GM20000 (cell line): Measurements from ENCODE around the gene ACTN3.

Source experiments
- DNase-seq: peaks from one replicate; pipeline ENCODE4 v3.0.0; 2012; ENCODE audit warnings: low spot score
- TF ChIP-seq, protein P1 (sequence below): IDR thresholded peaks from 2 replicates; pipeline ENCODE4 v1.5.1; 2012; ENCODE audit warnings: mild to moderate bottlenecking, control low read depth; ENCODE audit errors: extremely low read depth, missing control alignments

ACTN3 gene

DNA sequence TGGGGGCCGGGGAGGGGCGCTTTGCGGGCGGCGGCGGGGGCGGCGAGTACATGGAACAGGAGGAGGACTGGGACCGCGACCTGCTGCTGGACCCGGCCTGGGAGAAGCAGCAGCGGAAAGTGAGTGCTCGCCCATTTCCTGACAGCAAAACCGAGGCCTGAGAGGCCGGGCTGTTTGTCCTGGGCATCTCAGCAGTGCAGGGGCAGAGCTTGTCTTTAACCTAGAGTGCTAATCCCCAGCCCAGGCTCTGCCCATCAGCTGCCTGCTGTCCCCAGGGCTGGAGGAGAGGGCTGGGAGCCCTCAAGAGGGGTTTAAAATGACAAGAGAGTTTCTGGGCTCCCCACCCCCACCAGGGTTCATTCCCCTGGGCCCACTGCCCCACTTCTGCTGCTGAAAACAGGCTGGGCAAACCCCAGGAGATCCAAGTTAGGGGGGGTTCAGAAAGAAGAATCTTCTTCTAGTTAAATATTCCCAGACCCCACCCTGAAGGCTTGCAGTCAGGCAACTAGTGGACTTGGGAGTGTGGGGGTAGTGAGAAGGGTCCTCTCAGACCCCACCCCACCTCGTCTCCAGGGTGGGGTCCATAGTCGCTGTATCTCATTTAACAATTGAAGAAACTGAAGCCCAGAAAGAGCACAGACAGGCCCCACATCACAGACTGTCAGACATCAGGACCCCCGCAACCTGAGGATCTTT is 411 bp downstream of the ACTN3 start:
- peak; percentile 52 for DNase-seq
- TF ChIP-seq, protein P1, sequence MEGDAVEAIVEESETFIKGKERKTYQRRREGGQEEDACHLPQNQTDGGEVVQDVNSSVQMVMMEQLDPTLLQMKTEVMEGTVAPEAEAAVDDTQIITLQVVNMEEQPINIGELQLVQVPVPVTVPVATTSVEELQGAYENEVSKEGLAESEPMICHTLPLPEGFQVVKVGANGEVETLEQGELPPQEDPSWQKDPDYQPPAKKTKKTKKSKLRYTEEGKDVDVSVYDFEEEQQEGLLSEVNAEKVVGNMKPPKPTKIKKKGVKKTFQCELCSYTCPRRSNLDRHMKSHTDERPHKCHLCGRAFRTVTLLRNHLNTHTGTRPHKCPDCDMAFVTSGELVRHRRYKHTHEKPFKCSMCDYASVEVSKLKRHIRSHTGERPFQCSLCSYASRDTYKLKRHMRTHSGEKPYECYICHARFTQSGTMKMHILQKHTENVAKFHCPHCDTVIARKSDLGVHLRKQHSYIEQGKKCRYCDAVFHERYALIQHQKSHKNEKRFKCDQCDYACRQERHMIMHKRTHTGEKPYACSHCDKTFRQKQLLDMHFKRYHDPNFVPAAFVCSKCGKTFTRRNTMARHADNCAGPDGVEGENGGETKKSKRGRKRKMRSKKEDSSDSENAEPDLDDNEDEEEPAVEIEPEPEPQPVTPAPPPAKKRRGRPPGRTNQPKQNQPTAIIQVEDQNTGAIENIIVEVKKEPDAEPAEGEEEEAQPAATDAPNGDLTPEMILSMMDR, result no peak

DNA sequence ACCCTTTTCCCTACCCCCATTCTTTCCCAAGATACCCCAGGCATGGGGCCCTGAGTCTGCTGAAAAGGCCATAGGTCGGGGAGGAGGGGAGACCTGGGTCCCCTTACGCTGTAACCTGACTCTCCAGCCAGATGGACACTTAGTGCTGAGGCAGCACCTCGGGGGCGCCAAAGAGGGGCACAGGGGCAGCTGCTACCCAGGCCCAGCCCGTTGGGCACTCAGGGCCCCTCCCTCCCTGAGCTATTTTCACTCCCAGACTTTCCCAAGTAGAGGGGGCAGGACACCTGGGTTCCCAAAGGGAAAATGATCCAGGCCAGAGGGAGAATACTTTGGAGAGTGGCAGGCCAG is 933 bp downstream of the ACTN3 start:
- no peak for DNase-seq
- TF ChIP-seq, protein P1, result no peak

DNA sequence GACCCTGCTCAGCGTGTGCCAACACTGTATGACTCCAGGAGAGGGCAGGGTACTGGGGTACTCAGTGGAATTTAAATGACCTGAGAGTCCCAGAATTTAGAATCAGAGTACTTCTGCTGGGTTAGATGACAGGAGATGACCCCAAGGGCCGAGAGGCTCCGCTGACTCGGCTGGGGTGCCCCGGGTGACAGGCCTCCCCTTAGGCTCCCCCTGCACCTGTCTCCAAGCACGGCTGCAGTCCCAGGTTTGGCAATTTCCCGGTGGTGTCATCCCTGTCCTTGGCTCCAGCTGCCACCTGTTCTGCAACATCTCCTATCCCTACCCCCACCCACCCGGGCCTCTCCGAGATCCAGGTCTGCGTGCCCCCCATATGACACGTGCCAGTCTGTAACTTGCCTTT is 1.3 kb downstream of the ACTN3 start:
- DNase-seq, result no peak
- TF ChIP-seq, protein P1, result no peak

DNA sequence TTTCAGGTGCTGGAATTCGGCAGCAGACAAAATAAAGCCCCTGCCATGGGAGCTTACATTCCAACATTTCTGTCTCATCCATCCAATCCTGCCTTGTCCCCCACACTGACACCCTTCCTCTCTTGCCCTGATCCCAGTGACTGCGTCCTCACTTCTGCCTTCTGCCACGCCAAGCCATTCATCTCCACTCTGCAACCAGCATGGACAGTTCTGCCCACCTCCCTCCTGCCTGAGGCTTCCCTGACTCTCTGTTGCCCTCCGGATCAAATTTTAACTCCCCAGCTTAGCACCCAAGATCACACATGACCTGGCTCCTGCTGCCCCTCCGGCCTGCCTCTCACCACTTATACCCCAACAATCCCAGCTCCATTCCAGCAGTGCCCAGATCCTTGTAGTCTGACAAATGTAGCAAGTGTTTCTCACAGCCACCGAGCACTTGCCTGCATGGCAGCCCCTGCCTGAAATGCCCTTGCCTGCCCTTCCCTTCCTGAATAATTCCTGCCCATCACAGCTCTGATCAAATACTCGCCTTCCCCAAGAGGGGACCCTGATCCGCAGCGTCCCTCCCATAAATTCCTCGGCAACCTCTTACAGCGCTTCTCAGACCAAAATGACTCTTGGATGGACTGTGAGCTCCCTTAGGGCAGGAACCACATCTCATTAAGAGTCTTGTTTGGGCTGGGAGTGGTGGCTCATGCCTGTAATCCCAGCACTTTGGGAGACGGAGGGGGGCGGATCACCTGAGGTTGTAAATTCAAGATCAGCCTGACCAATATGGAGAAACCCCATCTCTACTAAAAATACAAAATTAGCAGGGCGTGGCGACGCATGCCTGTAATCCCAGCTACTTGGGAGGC is 2.3 kb downstream of the ACTN3 start:
- DNase-seq, result no peak
- TF ChIP-seq, protein P1, result no peak

DNA sequence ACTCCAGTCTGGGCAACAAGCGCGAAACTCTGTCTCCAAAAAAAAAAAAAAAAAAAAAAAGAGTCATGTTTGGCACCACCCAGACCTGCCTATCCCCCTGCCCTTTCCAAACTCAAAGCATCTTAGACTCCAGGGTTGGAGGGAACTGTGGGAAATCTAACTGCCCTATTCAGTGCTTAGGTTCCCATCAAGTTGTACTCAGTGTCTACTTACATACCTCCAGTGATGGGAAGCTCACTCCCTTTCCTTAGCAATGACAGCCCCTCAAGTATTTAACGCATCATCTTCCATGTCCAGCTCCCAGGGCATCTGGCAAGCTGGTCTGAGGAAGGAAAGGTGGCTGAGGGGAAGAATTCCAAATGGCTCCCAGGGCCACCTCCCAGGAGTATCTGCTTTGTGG is 3.0 kb downstream of the ACTN3 start:
- TF ChIP-seq, protein P1, result no peak
- DNase-seq, result no peak

DNA sequence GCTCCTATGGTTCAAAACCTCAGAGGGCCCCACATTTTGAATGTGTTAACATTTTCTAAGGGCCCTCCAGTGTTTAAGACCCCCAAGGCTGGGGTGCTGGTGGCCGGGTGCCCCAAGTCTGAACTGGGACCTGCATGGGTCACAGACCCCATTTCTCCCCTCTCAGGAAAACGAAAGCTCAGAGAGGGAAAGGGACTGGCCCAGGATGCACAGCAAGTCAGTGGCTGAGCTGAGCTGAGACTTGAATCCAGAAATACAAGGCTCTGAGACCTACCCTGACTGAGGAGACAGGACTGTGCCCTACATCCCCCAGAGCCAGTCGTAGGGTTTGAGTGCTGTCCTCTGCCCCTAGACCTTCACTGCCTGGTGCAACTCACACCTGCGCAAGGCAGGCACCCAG is 4.2 kb downstream of the ACTN3 start:
- TF ChIP-seq, protein P1, result no peak
- DNase-seq, result no peak

DNA sequence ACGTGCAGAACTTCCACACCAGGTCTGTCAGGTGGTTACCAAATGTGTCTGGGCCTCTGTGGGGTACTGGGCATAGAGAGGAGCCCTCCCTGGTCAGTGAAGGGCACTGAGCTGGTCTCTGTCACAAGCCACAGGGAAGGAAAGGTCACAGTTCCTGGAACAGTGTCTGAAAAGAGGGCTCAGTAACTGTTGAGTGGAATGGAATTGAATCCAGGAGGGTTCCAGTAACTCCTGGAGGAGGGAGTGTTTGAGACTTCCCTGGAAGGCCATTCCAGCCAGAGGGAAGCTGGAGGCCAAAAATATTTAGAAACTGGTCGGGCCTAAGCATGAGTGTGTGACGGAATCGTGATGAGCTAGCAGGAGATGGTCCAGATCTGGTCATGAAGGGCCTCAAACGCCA is 7.9 kb downstream of the ACTN3 start:
- DNase-seq, result no peak
- TF ChIP-seq, protein P1, result no peak
